ENCODE results near the gene NGB.

DNA sequence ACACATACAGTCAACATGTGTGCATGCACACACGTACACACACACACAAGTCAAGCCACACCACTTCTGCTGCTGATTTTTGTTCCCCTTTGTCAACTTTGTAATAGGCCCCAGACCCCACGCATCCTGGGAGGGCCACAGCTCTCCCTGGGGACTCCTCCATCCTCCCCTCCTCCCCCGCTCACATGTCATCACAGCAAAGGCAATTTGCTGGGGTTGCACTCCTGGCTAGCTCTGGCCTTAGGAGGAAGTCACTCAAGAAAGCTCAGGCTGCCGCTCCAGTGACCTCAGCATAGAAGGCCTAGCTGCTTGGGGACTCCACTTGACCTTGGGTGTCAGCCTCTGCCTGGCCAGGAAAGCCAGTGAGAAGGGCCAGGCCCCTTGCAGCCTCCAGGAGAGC is 27.2 kb downstream of the NGB start:
- TF ChIP-seq, protein P1, sequence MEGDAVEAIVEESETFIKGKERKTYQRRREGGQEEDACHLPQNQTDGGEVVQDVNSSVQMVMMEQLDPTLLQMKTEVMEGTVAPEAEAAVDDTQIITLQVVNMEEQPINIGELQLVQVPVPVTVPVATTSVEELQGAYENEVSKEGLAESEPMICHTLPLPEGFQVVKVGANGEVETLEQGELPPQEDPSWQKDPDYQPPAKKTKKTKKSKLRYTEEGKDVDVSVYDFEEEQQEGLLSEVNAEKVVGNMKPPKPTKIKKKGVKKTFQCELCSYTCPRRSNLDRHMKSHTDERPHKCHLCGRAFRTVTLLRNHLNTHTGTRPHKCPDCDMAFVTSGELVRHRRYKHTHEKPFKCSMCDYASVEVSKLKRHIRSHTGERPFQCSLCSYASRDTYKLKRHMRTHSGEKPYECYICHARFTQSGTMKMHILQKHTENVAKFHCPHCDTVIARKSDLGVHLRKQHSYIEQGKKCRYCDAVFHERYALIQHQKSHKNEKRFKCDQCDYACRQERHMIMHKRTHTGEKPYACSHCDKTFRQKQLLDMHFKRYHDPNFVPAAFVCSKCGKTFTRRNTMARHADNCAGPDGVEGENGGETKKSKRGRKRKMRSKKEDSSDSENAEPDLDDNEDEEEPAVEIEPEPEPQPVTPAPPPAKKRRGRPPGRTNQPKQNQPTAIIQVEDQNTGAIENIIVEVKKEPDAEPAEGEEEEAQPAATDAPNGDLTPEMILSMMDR (IDR thresholded peaks at IDR 0.05): no peak
- TF ChIP-seq POLR2A (IDR thresholded peaks at IDR 0.05) (no peak), EP300 (IDR thresholded peaks at IDR 0.05) (no peak), POLR2AphosphoS5 (IDR thresholded peaks at IDR 0.05) (no peak)

All from sigmoid colon (tissue), 4 donors.